Measurements from ENCODE around the gene ACADSB. TPM values are rescaled to one million over a fixed set of nuclear protein-coding genes. Genes with fewer than 3 reads are reported as not detected.
A peak's percentile ranks its signal among the peaks of the same experiment; 100 is the strongest.

ACADSB gene
- polyA plus RNA-seq, 1 donor from 2014 or later, result 20.3 TPM

DNA sequence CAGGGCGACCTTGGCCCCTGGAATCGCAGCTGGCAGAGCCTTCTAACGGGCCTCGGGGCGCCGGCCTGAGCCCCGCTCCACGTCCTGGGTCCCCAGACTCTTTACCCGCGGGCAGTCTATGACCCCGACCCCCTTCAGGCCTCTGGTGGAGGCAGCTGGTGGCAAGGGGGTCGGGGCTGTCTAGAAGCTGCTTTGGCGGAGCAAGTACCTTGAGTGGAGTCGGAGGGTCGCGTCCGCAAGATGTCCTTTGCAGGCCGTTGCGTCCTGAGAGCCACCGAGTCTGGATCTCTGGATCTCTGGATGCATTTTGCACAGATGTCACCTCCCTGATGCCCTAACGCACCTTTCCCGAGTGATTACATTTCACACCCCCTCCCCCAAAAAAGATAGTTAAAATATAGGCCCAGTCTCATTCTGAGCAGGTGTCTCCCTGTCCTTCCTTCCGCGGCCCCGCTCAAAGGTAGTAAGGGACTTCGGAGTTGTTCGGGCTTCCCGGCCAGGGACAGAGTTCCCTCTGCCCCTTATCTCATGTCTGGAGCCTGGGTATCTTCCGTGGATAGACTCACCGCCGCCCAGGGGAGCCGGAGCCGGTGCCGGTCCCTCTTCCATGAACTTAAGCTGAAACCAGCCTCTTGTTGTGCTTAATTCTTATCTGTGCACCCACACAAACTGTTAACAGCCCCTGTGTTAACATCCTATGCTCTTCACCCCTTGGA is 457 bp downstream of the ACADSB start:
- H3K27me3 ChIP-seq (ENCODE audit: insufficient read depth, low read depth, low read length), result no peaks in the 10 kb centered on the region
- peak overlapping the region; percentile 87 for H3K4me2 ChIP-seq (ENCODE audit: low read length)
- no peaks in the 10 kb centered on the region for H3K36me3 ChIP-seq (ENCODE audit: insufficient read depth, low read length)
- H3K79me2 ChIP-seq (replicated peaks; ENCODE audit: insufficient read depth, low read length), result peaks cover 44% of the 10 kb centered on the region
- H3F3A ChIP-seq (ENCODE audit: insufficient read depth, low read length, poor library complexity, severe bottlenecking), result no peaks in the 10 kb centered on the region
- no peaks in the 10 kb centered on the region for H3K9me2 ChIP-seq (ENCODE audit: insufficient read depth, low read length)
- H3K9me3 ChIP-seq (ENCODE audit: low read length), result no peaks in the 10 kb centered on the region
- no peaks in the 10 kb centered on the region for H4K20me1 ChIP-seq (ENCODE audit: insufficient read depth)
- H3K4me3 ChIP-seq (ENCODE audit: low read length), result peak overlapping the region; percentile 83
- peak overlapping the region; percentile 77 for H3K27ac ChIP-seq (ENCODE audit: low read length)
- TF ChIP-seq, protein P1, sequence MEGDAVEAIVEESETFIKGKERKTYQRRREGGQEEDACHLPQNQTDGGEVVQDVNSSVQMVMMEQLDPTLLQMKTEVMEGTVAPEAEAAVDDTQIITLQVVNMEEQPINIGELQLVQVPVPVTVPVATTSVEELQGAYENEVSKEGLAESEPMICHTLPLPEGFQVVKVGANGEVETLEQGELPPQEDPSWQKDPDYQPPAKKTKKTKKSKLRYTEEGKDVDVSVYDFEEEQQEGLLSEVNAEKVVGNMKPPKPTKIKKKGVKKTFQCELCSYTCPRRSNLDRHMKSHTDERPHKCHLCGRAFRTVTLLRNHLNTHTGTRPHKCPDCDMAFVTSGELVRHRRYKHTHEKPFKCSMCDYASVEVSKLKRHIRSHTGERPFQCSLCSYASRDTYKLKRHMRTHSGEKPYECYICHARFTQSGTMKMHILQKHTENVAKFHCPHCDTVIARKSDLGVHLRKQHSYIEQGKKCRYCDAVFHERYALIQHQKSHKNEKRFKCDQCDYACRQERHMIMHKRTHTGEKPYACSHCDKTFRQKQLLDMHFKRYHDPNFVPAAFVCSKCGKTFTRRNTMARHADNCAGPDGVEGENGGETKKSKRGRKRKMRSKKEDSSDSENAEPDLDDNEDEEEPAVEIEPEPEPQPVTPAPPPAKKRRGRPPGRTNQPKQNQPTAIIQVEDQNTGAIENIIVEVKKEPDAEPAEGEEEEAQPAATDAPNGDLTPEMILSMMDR (IDR thresholded peaks at IDR 0.05; ENCODE audit: poor library complexity, severe bottlenecking), result no peak
- TF ChIP-seq MXI1 (conservative IDR thresholded peaks at IDR 0.05; ENCODE audit: poor library complexity, severe bottlenecking) (no peak), SMC3 (conservative IDR thresholded peaks at IDR 0.05; ENCODE audit: poor library complexity) (no peak)
- TF ChIP-seq, protein P2, sequence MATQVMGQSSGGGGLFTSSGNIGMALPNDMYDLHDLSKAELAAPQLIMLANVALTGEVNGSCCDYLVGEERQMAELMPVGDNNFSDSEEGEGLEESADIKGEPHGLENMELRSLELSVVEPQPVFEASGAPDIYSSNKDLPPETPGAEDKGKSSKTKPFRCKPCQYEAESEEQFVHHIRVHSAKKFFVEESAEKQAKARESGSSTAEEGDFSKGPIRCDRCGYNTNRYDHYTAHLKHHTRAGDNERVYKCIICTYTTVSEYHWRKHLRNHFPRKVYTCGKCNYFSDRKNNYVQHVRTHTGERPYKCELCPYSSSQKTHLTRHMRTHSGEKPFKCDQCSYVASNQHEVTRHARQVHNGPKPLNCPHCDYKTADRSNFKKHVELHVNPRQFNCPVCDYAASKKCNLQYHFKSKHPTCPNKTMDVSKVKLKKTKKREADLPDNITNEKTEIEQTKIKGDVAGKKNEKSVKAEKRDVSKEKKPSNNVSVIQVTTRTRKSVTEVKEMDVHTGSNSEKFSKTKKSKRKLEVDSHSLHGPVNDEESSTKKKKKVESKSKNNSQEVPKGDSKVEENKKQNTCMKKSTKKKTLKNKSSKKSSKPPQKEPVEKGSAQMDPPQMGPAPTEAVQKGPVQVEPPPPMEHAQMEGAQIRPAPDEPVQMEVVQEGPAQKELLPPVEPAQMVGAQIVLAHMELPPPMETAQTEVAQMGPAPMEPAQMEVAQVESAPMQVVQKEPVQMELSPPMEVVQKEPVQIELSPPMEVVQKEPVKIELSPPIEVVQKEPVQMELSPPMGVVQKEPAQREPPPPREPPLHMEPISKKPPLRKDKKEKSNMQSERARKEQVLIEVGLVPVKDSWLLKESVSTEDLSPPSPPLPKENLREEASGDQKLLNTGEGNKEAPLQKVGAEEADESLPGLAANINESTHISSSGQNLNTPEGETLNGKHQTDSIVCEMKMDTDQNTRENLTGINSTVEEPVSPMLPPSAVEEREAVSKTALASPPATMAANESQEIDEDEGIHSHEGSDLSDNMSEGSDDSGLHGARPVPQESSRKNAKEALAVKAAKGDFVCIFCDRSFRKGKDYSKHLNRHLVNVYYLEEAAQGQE (IDR thresholded peaks at IDR 0.05; ENCODE audit: borderline replicate concordance), result no peak
- peak overlapping the region; percentile 87 for H3K9ac ChIP-seq (ENCODE audit: low read length)
- H2AFZ ChIP-seq (ENCODE audit: low read depth, low read length), result peak overlapping the region; percentile 88

DNA sequence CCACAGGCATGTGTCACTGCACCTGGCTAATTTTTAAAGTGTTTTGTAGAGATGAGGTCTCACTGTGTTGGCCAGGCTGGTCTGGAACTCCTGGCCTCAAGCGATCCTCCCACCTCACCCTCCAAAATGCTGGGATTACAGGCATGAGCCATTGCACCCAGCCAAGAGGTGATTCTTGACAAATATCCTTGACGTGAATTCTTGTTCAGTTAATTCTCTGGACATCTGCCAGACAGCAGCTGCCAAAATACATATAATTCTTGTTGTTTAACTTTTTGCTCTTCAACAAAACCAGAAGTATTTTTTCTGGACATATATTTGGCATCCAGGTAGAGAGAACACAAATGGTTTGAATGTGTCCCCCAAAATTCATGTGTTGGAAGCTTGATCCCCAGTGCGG is 3.2 kb downstream of the ACADSB start:
- no peaks in the 10 kb centered on the region for H3K36me3 ChIP-seq (ENCODE audit: insufficient read depth, low read length)
- H3K4me3 ChIP-seq (ENCODE audit: low read length), result no peak overlapping the region
- H3K4me2 ChIP-seq (ENCODE audit: low read length), result no peak overlapping the region
- no peak overlapping the region for H3K27ac ChIP-seq (ENCODE audit: low read length)
- H3F3A ChIP-seq (ENCODE audit: insufficient read depth, low read length, poor library complexity, severe bottlenecking), result no peaks in the 10 kb centered on the region
- TF ChIP-seq EZH2 (IDR thresholded peaks at IDR 0.05; ENCODE audit: borderline replicate concordance, insufficient read depth, low read length, poor library complexity, severe bottlenecking) (no peak), TAF1 (IDR thresholded peaks at IDR 0.05; ENCODE audit: low read depth) (no peak), RAD21 (conservative IDR thresholded peaks at IDR 0.05) (no peak), EP300 (conservative IDR thresholded peaks at IDR 0.05; ENCODE audit: poor library complexity, severe bottlenecking) (no peak), POLR2AphosphoS5 (IDR thresholded peaks at IDR 0.05) (no peak), MXI1 (conservative IDR thresholded peaks at IDR 0.05; ENCODE audit: poor library complexity, severe bottlenecking) (no peak), SMC3 (conservative IDR thresholded peaks at IDR 0.05; ENCODE audit: poor library complexity) (no peak)
- TF ChIP-seq, protein P1 (IDR thresholded peaks at IDR 0.05; ENCODE audit: poor library complexity, severe bottlenecking), result no peak
- TF ChIP-seq, protein P2 (IDR thresholded peaks at IDR 0.05; ENCODE audit: borderline replicate concordance), result no peak
- no peaks in the 10 kb centered on the region for H3K9me2 ChIP-seq (ENCODE audit: insufficient read depth, low read length)
- no peak overlapping the region for H3K9ac ChIP-seq (ENCODE audit: low read length)
- H3K79me2 ChIP-seq (replicated peaks; ENCODE audit: insufficient read depth, low read length), result peaks cover 23% of the 10 kb centered on the region
- H3K9me3 ChIP-seq (ENCODE audit: low read length), result no peaks in the 10 kb centered on the region
- H4K20me1 ChIP-seq (ENCODE audit: insufficient read depth), result no peaks in the 10 kb centered on the region
- H3K27me3 ChIP-seq (ENCODE audit: insufficient read depth, low read depth, low read length), result no peaks in the 10 kb centered on the region
- no peak overlapping the region for H2AFZ ChIP-seq (ENCODE audit: low read depth, low read length)
